ENCODE results near the gene CHSY3.

GRCh38 chr5:130018641-130019040, 114.4 kb downstream of the CHSY3 start:
- no peak for TF ChIP-seq EGR1 (IDR thresholded peaks at IDR 0.05; ENCODE audit: low read depth in 2 of 2)
- TF ChIP-seq, protein P1, sequence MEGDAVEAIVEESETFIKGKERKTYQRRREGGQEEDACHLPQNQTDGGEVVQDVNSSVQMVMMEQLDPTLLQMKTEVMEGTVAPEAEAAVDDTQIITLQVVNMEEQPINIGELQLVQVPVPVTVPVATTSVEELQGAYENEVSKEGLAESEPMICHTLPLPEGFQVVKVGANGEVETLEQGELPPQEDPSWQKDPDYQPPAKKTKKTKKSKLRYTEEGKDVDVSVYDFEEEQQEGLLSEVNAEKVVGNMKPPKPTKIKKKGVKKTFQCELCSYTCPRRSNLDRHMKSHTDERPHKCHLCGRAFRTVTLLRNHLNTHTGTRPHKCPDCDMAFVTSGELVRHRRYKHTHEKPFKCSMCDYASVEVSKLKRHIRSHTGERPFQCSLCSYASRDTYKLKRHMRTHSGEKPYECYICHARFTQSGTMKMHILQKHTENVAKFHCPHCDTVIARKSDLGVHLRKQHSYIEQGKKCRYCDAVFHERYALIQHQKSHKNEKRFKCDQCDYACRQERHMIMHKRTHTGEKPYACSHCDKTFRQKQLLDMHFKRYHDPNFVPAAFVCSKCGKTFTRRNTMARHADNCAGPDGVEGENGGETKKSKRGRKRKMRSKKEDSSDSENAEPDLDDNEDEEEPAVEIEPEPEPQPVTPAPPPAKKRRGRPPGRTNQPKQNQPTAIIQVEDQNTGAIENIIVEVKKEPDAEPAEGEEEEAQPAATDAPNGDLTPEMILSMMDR (IDR thresholded peaks at IDR 0.05; ENCODE audit: low read depth, low read length, missing input control): no peak
- TF ChIP-seq, protein P2, sequence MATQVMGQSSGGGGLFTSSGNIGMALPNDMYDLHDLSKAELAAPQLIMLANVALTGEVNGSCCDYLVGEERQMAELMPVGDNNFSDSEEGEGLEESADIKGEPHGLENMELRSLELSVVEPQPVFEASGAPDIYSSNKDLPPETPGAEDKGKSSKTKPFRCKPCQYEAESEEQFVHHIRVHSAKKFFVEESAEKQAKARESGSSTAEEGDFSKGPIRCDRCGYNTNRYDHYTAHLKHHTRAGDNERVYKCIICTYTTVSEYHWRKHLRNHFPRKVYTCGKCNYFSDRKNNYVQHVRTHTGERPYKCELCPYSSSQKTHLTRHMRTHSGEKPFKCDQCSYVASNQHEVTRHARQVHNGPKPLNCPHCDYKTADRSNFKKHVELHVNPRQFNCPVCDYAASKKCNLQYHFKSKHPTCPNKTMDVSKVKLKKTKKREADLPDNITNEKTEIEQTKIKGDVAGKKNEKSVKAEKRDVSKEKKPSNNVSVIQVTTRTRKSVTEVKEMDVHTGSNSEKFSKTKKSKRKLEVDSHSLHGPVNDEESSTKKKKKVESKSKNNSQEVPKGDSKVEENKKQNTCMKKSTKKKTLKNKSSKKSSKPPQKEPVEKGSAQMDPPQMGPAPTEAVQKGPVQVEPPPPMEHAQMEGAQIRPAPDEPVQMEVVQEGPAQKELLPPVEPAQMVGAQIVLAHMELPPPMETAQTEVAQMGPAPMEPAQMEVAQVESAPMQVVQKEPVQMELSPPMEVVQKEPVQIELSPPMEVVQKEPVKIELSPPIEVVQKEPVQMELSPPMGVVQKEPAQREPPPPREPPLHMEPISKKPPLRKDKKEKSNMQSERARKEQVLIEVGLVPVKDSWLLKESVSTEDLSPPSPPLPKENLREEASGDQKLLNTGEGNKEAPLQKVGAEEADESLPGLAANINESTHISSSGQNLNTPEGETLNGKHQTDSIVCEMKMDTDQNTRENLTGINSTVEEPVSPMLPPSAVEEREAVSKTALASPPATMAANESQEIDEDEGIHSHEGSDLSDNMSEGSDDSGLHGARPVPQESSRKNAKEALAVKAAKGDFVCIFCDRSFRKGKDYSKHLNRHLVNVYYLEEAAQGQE (IDR thresholded peaks at IDR 0.05): no peak
- TF ChIP-seq YY1 (IDR thresholded peaks at IDR 0.05): no peak
- no peak for TF ChIP-seq GABPA (IDR thresholded peaks at IDR 0.05 in 1 of 2, conservative IDR thresholded peaks at IDR 0.05 in 1 of 2)
- TF ChIP-seq, protein P3, sequence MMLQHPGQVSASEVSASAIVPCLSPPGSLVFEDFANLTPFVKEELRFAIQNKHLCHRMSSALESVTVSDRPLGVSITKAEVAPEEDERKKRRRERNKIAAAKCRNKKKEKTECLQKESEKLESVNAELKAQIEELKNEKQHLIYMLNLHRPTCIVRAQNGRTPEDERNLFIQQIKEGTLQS (IDR thresholded peaks at IDR 0.05): no peak
- TF ChIP-seq FOXA1 (IDR thresholded peaks at IDR 0.05): no peak
- no peak for TF ChIP-seq TAF1 (conservative IDR thresholded peaks at IDR 0.05)
- TF ChIP-seq RXRA (IDR thresholded peaks at IDR 0.05): no peak
- TF ChIP-seq ZBTB33 (IDR thresholded peaks at IDR 0.05): no peak
- no peak for TF ChIP-seq SP1 (IDR thresholded peaks at IDR 0.05)

Data from liver (tissue), 3 donors.